GM12801 (cell line): ENCODE results near the gene RFX6.

ENCODE experiments used
- CTCF ChIP-seq: IDR thresholded peaks from one replicate; pipeline ENCODE4 v1.5.1; 2011; ENCODE audit warnings: control low read depth; ENCODE audit not compliant: insufficient read length; ENCODE audit errors: extremely low read depth

Gene RFX6

DNA sequence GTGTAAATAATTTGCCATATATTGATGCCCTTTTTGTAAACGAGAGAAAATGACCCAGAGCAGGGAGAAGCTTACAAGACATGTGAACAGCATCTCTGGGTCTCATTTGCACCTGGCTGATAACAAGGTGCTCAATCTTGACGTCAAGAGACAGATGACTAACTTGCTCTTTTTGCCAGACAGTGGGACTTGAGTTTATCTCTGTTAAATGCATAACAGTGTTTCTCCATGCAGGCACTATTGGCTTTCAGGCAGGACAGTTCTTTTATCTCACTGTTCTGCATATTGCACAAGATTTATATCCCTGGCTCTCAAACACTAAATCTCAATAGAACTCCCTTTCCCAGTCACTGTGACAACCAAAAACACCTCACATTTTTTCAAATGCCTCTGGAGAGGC is 56.4 kb downstream of the RFX6 start:
- no peak for TF ChIP-seq CTCF

DNA sequence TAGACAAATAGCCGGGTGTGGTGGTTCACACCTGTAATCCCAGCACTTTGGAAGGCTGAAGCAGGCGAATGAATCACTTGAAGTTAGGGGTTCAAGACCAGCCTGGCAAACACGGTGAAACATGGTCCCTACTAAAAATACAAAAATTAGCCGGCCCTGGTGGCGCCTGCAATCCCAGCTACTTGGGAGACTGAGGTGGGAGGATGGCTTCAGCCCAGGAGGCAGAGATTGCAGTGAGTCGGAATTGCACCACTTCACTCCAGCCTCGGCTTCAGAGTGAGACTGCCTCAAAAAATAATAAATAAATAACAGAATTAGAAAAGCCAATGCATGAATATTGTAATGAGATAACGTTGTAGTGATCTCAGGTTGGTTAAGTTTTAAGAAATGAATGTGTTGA is 61.3 kb downstream of the RFX6 start:
- no peak for TF ChIP-seq CTCF

DNA sequence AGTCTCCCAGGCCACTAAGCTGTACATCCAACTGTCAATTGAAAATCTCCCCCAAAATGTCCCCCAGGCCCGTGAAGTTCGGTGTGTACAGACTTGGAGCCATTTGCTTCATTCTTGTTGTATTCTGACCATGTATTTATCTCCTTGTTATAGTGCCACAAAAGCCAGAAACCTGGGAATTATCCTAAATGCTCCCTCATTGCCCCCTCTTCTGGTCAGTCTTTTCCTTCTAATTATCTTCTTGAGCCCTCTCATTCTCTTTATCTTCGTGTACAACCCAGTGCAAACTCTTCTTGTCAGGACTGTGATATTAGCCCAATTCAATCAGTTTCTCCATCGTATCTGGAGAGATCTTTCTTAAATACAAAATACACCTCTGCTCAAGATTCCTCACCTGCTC is 64.7 kb downstream of the RFX6 start:
- no peak for TF ChIP-seq CTCF

GRCh38 chr6:116945809-116946208 is 68.8 kb downstream of the RFX6 start:
- TF ChIP-seq CTCF: no peak

- no peak for TF ChIP-seq CTCF
Observed at GRCh38 chr6:116948533-116949304, 71.7 kb downstream of the RFX6 start.

DNA sequence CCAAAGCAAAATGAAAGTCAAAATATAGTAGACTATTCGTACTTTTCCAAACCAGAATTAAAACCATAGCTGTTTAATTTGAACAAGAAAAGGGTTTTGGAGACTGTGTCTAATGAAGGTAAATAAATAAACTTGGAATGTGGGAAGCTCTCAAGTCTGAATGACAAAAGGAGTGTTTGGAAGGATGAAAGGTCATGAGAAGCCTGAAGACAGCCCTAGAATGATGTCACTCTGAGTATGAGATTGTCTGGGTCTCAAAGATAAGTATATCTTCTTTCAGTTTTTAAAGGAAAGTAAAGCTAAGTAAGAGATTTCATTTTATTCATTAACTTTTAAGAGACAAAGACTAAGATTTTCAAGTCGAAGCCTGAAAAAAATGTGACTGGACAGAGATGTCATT is 72.9 kb downstream of the RFX6 start:
- no peak for TF ChIP-seq CTCF

DNA sequence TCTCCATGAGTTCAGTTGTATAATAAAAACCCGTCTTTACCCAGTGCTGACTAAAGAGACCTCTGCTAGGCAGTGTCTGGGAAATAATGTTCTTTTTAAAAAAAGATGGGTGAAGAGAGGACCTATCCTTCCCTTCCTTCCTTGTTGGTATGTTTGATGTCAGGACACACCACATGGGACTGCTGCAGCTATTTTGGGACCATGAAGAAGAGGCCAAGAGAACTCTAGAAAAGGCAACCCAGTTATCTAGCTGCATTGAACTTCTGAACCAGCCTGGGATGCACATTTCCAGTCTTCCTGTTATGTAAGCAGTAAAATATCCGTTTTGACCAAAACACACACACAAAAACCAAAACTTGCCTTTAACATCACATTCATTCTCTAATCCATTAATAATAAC is 77.3 kb downstream of the RFX6 start:
- no peak for TF ChIP-seq CTCF
